ENCODE results near the gene WDFY2. TPM values are rescaled to one million over a fixed set of nuclear protein-coding genes. Genes with fewer than 3 reads are reported as not detected.

WDFY2 gene
- polyA plus RNA-seq, 1 donor from 2014 or later = 5.3 TPM

GRCh38 chr13:51763486-51763885, 179.2 kb downstream of the WDFY2 start:
- no peaks in the 10 kb centered on the region for H3K27me3 ChIP-seq (ENCODE audit: insufficient read depth, low read depth, low read length)
- H3K4me2 ChIP-seq (ENCODE audit: low read length) = no peak overlapping the region
- no peaks in the 10 kb centered on the region for H3K36me3 ChIP-seq (ENCODE audit: insufficient read depth, low read length)
- no peaks in the 10 kb centered on the region for H3F3A ChIP-seq (ENCODE audit: insufficient read depth, low read length, poor library complexity, severe bottlenecking)
- no peaks in the 10 kb centered on the region for H3K9me3 ChIP-seq (ENCODE audit: low read length)
- no peak overlapping the region for H3K4me3 ChIP-seq (ENCODE audit: low read length)
- TF ChIP-seq MXI1 (conservative IDR thresholded peaks at IDR 0.05; ENCODE audit: poor library complexity, severe bottlenecking) = no peak
- no peak for TF ChIP-seq POLR2AphosphoS5 (IDR thresholded peaks at IDR 0.05)
- no peak for TF ChIP-seq SMC3 (conservative IDR thresholded peaks at IDR 0.05; ENCODE audit: poor library complexity)
- TF ChIP-seq REST (IDR thresholded peaks at IDR 0.05; ENCODE audit: borderline replicate concordance) = no peak
- no peak for TF ChIP-seq CTCF (IDR thresholded peaks at IDR 0.05; ENCODE audit: poor library complexity, severe bottlenecking)
- no peak for TF ChIP-seq EZH2 (IDR thresholded peaks at IDR 0.05; ENCODE audit: borderline replicate concordance, insufficient read depth, low read length, poor library complexity, severe bottlenecking)
- TF ChIP-seq EP300 (conservative IDR thresholded peaks at IDR 0.05; ENCODE audit: poor library complexity, severe bottlenecking) = no peak
- no peak for TF ChIP-seq TAF1 (IDR thresholded peaks at IDR 0.05; ENCODE audit: low read depth)
- TF ChIP-seq RAD21 (conservative IDR thresholded peaks at IDR 0.05) = no peak
- H4K20me1 ChIP-seq (ENCODE audit: insufficient read depth) = no peaks in the 10 kb centered on the region
- H3K79me2 ChIP-seq (replicated peaks; ENCODE audit: insufficient read depth, low read length) = no peaks in the 10 kb centered on the region
- no peak overlapping the region for H3K9ac ChIP-seq (ENCODE audit: low read length)
- no peak overlapping the region for H3K27ac ChIP-seq (ENCODE audit: low read length)
- H3K9me2 ChIP-seq (ENCODE audit: insufficient read depth, low read length) = no peaks in the 10 kb centered on the region
- H2AFZ ChIP-seq (ENCODE audit: low read depth, low read length) = no peak overlapping the region

- Histone ChIP-seq H3K4me3 (ENCODE audit: low read length) (no peak overlapping the region), H3K36me3 (ENCODE audit: insufficient read depth, low read length) (no peaks in the 10 kb centered on the region), H3K79me2 (replicated peaks; ENCODE audit: insufficient read depth, low read length) (no peaks in the 10 kb centered on the region), H3K9me2 (ENCODE audit: insufficient read depth, low read length) (no peaks in the 10 kb centered on the region), H3K27ac (ENCODE audit: low read length) (no peak overlapping the region), H4K20me1 (ENCODE audit: insufficient read depth) (no peaks in the 10 kb centered on the region), H3K9me3 (ENCODE audit: low read length) (no peaks in the 10 kb centered on the region), H3K9ac (ENCODE audit: low read length) (no peak overlapping the region), H3F3A (ENCODE audit: insufficient read depth, low read length, poor library complexity, severe bottlenecking) (no peaks in the 10 kb centered on the region), H3K27me3 (ENCODE audit: insufficient read depth, low read depth, low read length) (no peaks in the 10 kb centered on the region), H2AFZ (ENCODE audit: low read depth, low read length) (no peak overlapping the region), H3K4me2 (ENCODE audit: low read length) (no peak overlapping the region)
- no peak for TF ChIP-seq EZH2 (IDR thresholded peaks at IDR 0.05; ENCODE audit: borderline replicate concordance, insufficient read depth, low read length, poor library complexity, severe bottlenecking)
- TF ChIP-seq TAF1 (IDR thresholded peaks at IDR 0.05; ENCODE audit: low read depth) = no peak
- no peak for TF ChIP-seq EP300 (conservative IDR thresholded peaks at IDR 0.05; ENCODE audit: poor library complexity, severe bottlenecking)
- no peak for TF ChIP-seq CTCF (IDR thresholded peaks at IDR 0.05; ENCODE audit: poor library complexity, severe bottlenecking)
- no peak for TF ChIP-seq SMC3 (conservative IDR thresholded peaks at IDR 0.05; ENCODE audit: poor library complexity)
- no peak for TF ChIP-seq POLR2AphosphoS5 (IDR thresholded peaks at IDR 0.05)
- TF ChIP-seq REST (IDR thresholded peaks at IDR 0.05; ENCODE audit: borderline replicate concordance) = no peak
These were observed 180.2 kb downstream of the WDFY2 start for GRCh38 chr13:51764184-51765141.
